ENCODE results near the gene VRK3. TPM values are rescaled to one million over a fixed set of nuclear protein-coding genes. Genes with fewer than 3 reads are reported as not detected.
"Not testable (repeated sequence)": the region's sequence is repeated elsewhere in the genome, so short reads cannot be mapped to it uniquely, and the experiment has no call there.

Gene VRK3
- total RNA-seq, 2 donors from 2014 or later = 53.7 to 79.8 TPM

DNA sequence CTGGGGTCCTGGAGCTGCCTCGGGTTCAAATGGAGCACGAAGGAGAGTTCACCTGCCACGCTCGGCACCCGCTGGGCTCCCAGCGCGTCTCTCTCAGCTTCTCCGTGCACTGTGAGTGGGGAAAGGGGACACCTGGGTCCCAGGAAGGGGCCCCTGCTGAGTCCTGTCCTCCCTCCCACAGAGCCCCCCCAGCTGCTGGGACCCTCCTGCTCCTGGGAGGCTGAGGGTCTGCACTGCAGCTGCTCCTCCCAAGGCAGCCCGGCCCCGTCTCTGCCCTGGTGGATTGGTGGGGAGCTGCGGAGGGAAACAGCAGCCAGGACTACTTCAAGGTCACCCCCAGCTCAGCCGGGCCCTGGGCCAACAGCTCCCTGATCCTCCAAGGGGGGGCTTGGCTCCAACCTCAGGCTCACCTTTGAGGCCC, 53.2 kb downstream of the VRK3 start:
- Mint-ChIP-seq H3K36me3 (ENCODE audit: low read depth) (peaks cover 16% of the 10 kb centered on the region), H3K27me3 (peaks cover 10% of the 10 kb centered on the region), H3K4me1 (peaks cover 6% of the 10 kb centered on the region), H3K9me3 (no peaks in the 10 kb centered on the region), H3K27ac (no peak overlapping the region), H3K4me3 (no peak overlapping the region)
- ATAC-seq (replicated peaks) = no peak

- H3K27ac Mint-ChIP-seq; H3K9me3 Mint-ChIP-seq; H3K4me1 Mint-ChIP-seq; H3K36me3 Mint-ChIP-seq (ENCODE audit: low read depth); ATAC-seq (replicated peaks); H3K4me3 Mint-ChIP-seq: not testable (repeated sequence)
- H3K27me3 Mint-ChIP-seq = peaks cover 13% of the 10 kb centered on the region
Observed at GRCh38 chr19:49969355-49969754, 55.8 kb downstream of the VRK3 start.

DNA sequence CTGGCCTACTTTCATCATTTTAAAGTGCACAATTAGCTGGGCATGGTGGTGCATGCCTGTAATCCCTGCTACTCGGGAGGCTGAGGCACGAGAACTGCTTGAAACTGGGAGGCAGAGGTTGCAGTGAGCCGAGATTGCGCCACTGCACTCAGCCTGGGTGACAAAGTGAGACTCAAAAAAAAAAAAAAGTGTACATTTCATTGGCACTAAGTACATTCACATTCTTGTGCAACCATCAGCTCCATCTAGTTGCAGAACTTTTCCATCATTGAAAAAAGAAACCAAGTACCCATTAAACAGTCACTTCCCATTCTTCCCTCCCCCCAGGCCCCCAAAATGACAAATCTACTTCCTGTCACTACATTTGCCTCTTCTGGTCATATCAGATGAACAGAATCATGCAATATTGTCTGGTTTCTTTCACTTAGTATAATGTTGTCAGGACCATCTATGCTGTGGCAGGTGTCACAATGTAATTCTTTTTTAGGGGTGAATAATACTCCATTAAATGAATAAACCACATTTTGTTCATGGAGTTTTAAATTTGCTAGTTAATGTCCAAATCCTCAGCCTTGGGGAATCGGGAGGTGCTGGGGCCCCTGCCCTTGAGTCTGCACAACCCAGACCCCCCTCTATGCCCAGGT, 56.8 kb downstream of the VRK3 start:
- H3K9me3 Mint-ChIP-seq = no peaks in the 10 kb centered on the region
- ATAC-seq (replicated peaks) = no peak
- no peaks in the 10 kb centered on the region for H3K36me3 Mint-ChIP-seq (ENCODE audit: low read depth)
- H3K4me1 Mint-ChIP-seq = peaks cover 5% of the 10 kb centered on the region
- H3K27me3 Mint-ChIP-seq = peaks cover 15% of the 10 kb centered on the region
- no peak overlapping the region for H3K27ac Mint-ChIP-seq
- no peak overlapping the region for H3K4me3 Mint-ChIP-seq

DNA sequence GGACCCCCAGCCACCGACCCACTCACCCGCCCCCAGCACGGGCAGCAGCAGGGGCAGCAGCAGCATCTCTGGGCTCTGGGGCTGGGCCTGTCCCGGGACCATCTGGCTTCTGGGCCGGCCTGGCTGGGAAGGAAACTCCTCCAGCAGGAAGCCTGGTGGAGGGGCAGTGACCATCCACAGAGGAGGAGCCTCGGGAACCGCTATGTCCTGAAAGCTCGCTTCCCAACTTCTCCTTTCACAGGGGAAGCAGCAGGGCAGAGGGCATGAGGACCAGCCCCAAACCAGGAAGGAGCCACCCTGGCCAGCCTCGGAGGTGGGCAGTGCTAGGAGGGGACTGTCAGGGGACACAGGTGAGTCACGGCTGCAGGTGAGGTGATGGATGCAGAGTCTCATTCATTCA, 64.2 kb downstream of the VRK3 start, which contains the start of gene SIGLEC11:
Gene SIGLEC11, minus strand, starts transcription at position 193 of the 400 bp plus-strand sequence. Its CDS starts 91 bp downstream, at position 102.
- not testable (repeated sequence) for H3K9me3 Mint-ChIP-seq; H3K36me3 Mint-ChIP-seq (ENCODE audit: low read depth); H3K27ac Mint-ChIP-seq

DNA sequence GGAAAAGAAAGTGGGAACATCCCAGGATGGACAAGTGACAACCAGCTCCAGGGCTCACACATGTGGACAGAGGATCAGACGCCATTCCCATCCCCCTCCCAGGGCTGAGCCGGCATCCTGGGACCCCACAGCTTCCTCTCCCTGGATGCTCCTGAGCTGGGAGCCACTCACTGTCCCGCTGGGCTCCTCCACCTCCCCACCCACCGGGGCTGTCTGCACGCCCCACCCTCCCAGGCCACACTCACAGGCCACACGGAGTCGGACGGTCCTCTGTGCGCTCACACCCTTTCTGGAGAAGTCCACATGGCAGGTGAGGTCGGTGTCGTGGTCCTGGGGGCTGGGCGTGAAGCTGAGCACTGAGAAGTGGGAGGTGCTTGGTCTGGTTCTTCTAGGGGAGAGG, 65.3 kb downstream of the VRK3 start:
- not testable (repeated sequence) for ATAC-seq (replicated peaks); H3K4me1 Mint-ChIP-seq; H3K27ac Mint-ChIP-seq; H3K27me3 Mint-ChIP-seq; H3K9me3 Mint-ChIP-seq; H3K4me3 Mint-ChIP-seq; H3K36me3 Mint-ChIP-seq (ENCODE audit: low read depth)

More for the DNA sequence above, 64.2 kb downstream of the VRK3 start, which contains the start of gene SIGLEC11:
- not testable (repeated sequence) for H3K4me3 Mint-ChIP-seq; H3K4me1 Mint-ChIP-seq; ATAC-seq (replicated peaks); H3K27me3 Mint-ChIP-seq

DNA sequence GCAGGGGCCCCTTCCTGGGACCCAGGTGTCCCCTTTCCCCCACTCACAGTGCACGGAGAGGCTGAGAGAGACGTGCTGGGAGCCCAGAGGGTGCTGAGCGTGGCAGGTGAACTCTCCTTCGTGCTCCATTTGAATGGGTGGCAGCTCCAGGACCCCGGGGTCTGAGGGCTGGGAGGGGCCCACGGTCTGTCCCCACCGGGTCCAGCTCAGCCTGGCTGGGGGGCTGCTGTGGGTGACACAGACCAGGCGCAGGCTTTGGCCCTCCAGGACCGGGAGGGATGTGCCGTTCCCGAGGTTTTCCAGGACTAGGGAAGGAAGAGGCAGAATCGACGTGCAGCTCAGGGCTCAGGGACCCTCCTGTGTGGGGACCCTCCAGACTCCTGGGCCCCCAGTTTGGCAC, 66.6 kb downstream of the VRK3 start:
- H3K27me3 Mint-ChIP-seq = peaks cover 11% of the 10 kb centered on the region
- not testable (repeated sequence) for H3K9me3 Mint-ChIP-seq; H3K27ac Mint-ChIP-seq; H3K36me3 Mint-ChIP-seq (ENCODE audit: low read depth); H3K4me1 Mint-ChIP-seq; ATAC-seq (replicated peaks); H3K4me3 Mint-ChIP-seq

DNA sequence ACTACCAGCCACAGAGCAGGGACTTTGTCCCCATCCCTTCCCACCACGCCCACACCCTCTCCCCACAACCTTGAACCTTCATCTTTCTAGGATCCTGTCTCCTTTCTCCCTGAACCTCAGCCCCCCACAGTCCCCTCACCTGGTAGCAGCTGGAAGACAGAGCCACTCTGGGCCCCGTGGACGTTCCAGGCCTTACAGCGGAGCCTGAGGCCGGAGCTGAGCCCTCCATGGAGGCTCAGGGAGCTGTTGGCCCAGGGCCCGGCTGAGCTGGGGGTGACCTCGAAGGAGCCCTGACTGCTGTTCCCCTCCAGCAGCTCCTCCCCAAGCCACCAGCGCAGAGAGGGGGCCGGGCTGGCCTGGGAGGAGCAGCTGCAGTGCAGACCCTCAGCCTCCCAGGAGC, 67.0 kb downstream of the VRK3 start:
- H3K27me3 Mint-ChIP-seq; H3K36me3 Mint-ChIP-seq (ENCODE audit: low read depth); H3K9me3 Mint-ChIP-seq; H3K27ac Mint-ChIP-seq; H3K4me1 Mint-ChIP-seq; ATAC-seq (replicated peaks); H3K4me3 Mint-ChIP-seq: not testable (repeated sequence)

GRCh38 chr19:49957262-49957915, 67.8 kb downstream of the VRK3 start:
- no peaks in the 10 kb centered on the region for H3K9me3 Mint-ChIP-seq
- no peaks in the 10 kb centered on the region for H3K4me1 Mint-ChIP-seq
- H3K4me3 Mint-ChIP-seq = no peak overlapping the region
- H3K27ac Mint-ChIP-seq = no peak overlapping the region
- peaks cover 9% of the 10 kb centered on the region for H3K27me3 Mint-ChIP-seq
- no peak for ATAC-seq (replicated peaks)
- H3K36me3 Mint-ChIP-seq (ENCODE audit: low read depth) = no peaks in the 10 kb centered on the region

GRCh38 chr19:49956115-49956495, 69.1 kb downstream of the VRK3 start:
- H3K9me3 Mint-ChIP-seq = no peaks in the 10 kb centered on the region
- H3K4me3 Mint-ChIP-seq = no peak overlapping the region
- no peak overlapping the region for H3K27ac Mint-ChIP-seq
- H3K36me3 Mint-ChIP-seq (ENCODE audit: low read depth) = no peaks in the 10 kb centered on the region
- no peak for ATAC-seq (replicated peaks)
- H3K27me3 Mint-ChIP-seq = peaks cover 13% of the 10 kb centered on the region
- H3K4me1 Mint-ChIP-seq = no peaks in the 10 kb centered on the region

GRCh38 chr19:49954933-49955332, 70.2 kb downstream of the VRK3 start:
- H3K27me3 Mint-ChIP-seq = peaks cover 17% of the 10 kb centered on the region
- no peaks in the 10 kb centered on the region for H3K4me1 Mint-ChIP-seq
- H3K4me3 Mint-ChIP-seq = no peak overlapping the region
- H3K27ac Mint-ChIP-seq = no peak overlapping the region
- H3K36me3 Mint-ChIP-seq (ENCODE audit: low read depth) = no peaks in the 10 kb centered on the region
- ATAC-seq (replicated peaks) = no peak
- no peaks in the 10 kb centered on the region for H3K9me3 Mint-ChIP-seq

- H3K4me3 Mint-ChIP-seq = no peak overlapping the region
- peaks cover 20% of the 10 kb centered on the region for H3K27me3 Mint-ChIP-seq
- no peak for ATAC-seq (replicated peaks)
- H3K9me3 Mint-ChIP-seq = no peaks in the 10 kb centered on the region
- no peaks in the 10 kb centered on the region for H3K36me3 Mint-ChIP-seq (ENCODE audit: low read depth)
- no peaks in the 10 kb centered on the region for H3K4me1 Mint-ChIP-seq
- H3K27ac Mint-ChIP-seq = no peak overlapping the region
Observed at GRCh38 chr19:49954092-49954829, 70.9 kb downstream of the VRK3 start.

GRCh38 chr19:49953416-49953815, 71.8 kb downstream of the VRK3 start:
- Mint-ChIP-seq H3K27ac (no peak overlapping the region), H3K27me3 (peaks cover 20% of the 10 kb centered on the region), H3K4me3 (no peak overlapping the region), H3K4me1 (no peaks in the 10 kb centered on the region), H3K9me3 (no peaks in the 10 kb centered on the region), H3K36me3 (ENCODE audit: low read depth) (no peaks in the 10 kb centered on the region)
- ATAC-seq (replicated peaks) = no peak

DNA sequence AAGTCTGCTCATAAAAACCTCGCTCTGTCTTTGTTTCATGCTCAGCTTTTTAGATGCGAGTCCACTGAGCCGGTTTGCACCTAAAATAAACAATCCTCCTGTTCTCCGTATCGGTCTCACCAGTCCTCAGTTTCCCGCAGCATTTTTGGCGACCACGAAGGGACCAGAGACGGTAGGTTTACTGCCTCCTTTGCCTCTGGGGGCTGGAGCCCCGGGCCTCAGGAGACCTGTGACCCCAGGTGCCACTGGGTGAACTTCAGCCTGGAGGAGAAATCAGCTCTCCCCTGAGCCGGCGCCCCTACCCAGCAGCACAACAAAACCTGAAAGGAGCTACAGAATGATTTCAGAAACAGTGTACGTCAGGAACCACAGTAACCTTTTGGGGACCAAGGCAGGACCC, 72.3 kb downstream of the VRK3 start:
- H3K27me3 Mint-ChIP-seq = peaks cover 20% of the 10 kb centered on the region
- no peaks in the 10 kb centered on the region for H3K4me1 Mint-ChIP-seq
- no peaks in the 10 kb centered on the region for H3K36me3 Mint-ChIP-seq (ENCODE audit: low read depth)
- ATAC-seq (replicated peaks) = no peak
- H3K9me3 Mint-ChIP-seq = no peaks in the 10 kb centered on the region
- no peak overlapping the region for H3K4me3 Mint-ChIP-seq
- no peak overlapping the region for H3K27ac Mint-ChIP-seq

GRCh38 chr19:49952479-49952836, 72.7 kb downstream of the VRK3 start:
- no peak overlapping the region for H3K4me3 Mint-ChIP-seq
- no peaks in the 10 kb centered on the region for H3K36me3 Mint-ChIP-seq (ENCODE audit: low read depth)
- no peaks in the 10 kb centered on the region for H3K4me1 Mint-ChIP-seq
- no peak for ATAC-seq (replicated peaks)
- H3K27ac Mint-ChIP-seq = no peak overlapping the region
- H3K27me3 Mint-ChIP-seq = peaks cover 23% of the 10 kb centered on the region
- H3K9me3 Mint-ChIP-seq = no peaks in the 10 kb centered on the region

All from activated T-helper 17 cell treated with anti-CD3 and anti-CD28 coated beads, Interleukin-2, amount 50 U/mL, for 72 hours (primary cell).